Ishikawa (cell line): ENCODE results near the gene KCNAB1.

Source experiments
- CEBPB ChIP-seq: IDR thresholded peaks from 2 replicates; pipeline ENCODE4 v1.6.1; 2012
- CREB1 ChIP-seq: IDR thresholded peaks from 2 replicates; pipeline ENCODE4 v1.6.1; 2012; ENCODE audit warnings: low read depth
- EP300 ChIP-seq: IDR thresholded peaks from 2 replicates; pipeline ENCODE4 v1.6.1; 2012; ENCODE audit warnings: borderline replicate concordance
- FOXM1 ChIP-seq: IDR thresholded peaks from 2 replicates; pipeline ENCODE4 v1.6.1; 2012; ENCODE audit warnings: low read depth, borderline replicate concordance
- NFIC ChIP-seq: IDR thresholded peaks from 2 replicates; pipeline ENCODE4 v1.6.1; 2012
- RAD21 ChIP-seq: IDR thresholded peaks from 2 replicates; pipeline ENCODE4 v1.6.1; 2012; ENCODE audit warnings: low read depth
- TAF1 ChIP-seq: IDR thresholded peaks from 2 replicates; pipeline ENCODE4 v1.6.1; 2012; ENCODE audit warnings: low read depth, mild to moderate bottlenecking
- TEAD4 ChIP-seq: IDR thresholded peaks from 2 replicates; pipeline ENCODE4 v1.6.1; 2012
- YY1 ChIP-seq: IDR thresholded peaks from 2 replicates; pipeline ENCODE4 v1.6.1; 2012; ENCODE audit warnings: low read depth
- TF ChIP-seq, protein P1 (sequence below): IDR thresholded peaks from 2 replicates; pipeline ENCODE4 v1.6.1; 2012
- TF ChIP-seq, protein P2 (sequence below): IDR thresholded peaks from 2 replicates; pipeline ENCODE4 v1.6.1; 2012; ENCODE audit warnings: low read depth, mild to moderate bottlenecking
- TF ChIP-seq, protein P3 (sequence below): IDR thresholded peaks from 2 replicates; pipeline ENCODE4 v1.6.1; 2012

DNA sequence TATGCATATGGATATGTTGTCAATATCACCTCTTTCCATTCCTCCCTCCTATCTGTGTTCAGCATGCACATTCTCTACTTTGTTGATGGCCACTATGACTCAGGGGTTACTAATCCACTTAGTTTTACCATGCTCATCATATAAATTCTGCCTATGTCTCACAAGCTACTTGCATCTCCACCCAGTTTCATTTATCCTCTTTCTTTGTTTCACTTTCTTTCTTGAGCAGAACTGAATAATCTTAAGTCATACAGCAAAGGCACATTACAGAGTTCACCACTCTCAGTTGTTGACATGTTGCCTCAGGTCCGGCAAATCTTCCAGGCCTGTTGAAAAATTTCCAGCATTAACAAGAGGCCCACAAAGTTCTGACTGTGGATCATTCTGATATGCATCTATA, 363.0 kb downstream of the KCNAB1 start:
- TF ChIP-seq RAD21, result no peak
- no peak for TF ChIP-seq FOXM1
- TF ChIP-seq TAF1, result no peak
- TF ChIP-seq, protein P1, sequence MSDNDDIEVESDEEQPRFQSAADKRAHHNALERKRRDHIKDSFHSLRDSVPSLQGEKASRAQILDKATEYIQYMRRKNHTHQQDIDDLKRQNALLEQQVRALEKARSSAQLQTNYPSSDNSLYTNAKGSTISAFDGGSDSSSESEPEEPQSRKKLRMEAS, result no peak
- TF ChIP-seq, protein P2, sequence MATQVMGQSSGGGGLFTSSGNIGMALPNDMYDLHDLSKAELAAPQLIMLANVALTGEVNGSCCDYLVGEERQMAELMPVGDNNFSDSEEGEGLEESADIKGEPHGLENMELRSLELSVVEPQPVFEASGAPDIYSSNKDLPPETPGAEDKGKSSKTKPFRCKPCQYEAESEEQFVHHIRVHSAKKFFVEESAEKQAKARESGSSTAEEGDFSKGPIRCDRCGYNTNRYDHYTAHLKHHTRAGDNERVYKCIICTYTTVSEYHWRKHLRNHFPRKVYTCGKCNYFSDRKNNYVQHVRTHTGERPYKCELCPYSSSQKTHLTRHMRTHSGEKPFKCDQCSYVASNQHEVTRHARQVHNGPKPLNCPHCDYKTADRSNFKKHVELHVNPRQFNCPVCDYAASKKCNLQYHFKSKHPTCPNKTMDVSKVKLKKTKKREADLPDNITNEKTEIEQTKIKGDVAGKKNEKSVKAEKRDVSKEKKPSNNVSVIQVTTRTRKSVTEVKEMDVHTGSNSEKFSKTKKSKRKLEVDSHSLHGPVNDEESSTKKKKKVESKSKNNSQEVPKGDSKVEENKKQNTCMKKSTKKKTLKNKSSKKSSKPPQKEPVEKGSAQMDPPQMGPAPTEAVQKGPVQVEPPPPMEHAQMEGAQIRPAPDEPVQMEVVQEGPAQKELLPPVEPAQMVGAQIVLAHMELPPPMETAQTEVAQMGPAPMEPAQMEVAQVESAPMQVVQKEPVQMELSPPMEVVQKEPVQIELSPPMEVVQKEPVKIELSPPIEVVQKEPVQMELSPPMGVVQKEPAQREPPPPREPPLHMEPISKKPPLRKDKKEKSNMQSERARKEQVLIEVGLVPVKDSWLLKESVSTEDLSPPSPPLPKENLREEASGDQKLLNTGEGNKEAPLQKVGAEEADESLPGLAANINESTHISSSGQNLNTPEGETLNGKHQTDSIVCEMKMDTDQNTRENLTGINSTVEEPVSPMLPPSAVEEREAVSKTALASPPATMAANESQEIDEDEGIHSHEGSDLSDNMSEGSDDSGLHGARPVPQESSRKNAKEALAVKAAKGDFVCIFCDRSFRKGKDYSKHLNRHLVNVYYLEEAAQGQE, result no peak
- TF ChIP-seq, protein P3, sequence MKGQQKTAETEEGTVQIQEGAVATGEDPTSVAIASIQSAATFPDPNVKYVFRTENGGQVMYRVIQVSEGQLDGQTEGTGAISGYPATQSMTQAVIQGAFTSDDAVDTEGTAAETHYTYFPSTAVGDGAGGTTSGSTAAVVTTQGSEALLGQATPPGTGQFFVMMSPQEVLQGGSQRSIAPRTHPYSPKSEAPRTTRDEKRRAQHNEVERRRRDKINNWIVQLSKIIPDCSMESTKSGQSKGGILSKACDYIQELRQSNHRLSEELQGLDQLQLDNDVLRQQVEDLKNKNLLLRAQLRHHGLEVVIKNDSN, result no peak
- TF ChIP-seq YY1, result no peak
- no peak for TF ChIP-seq CEBPB
- no peak for TF ChIP-seq NFIC
- TF ChIP-seq TEAD4, result no peak
- no peak for TF ChIP-seq EP300
- no peak for TF ChIP-seq CREB1
